Fibroblast of lung (primary cell): ENCODE results near the gene GRID1.

Experiments
- EZH2 ChIP-seq: IDR thresholded peaks from 2 replicates; pipeline ENCODE4 v1.5.1; 2012; ENCODE audit warnings: low read length, control low read depth, mild to moderate bottlenecking; ENCODE audit errors: missing control alignments
- TF ChIP-seq, protein P1 (sequence below), 2 donors: IDR thresholded peaks in 1 of 2; conservative IDR thresholded peaks in 1 of 2; 1 replicate in 1 of 2; 2 replicates in 1 of 2; pipeline ENCODE4 v1.5.1; 2011 to 2012; ENCODE audit warnings: low read length in 2 of 2, control low read depth in 1 of 2, inconsistent platforms in 1 of 2, low read depth in 1 of 2, mild to moderate bottlenecking in 1 of 2

DNA sequence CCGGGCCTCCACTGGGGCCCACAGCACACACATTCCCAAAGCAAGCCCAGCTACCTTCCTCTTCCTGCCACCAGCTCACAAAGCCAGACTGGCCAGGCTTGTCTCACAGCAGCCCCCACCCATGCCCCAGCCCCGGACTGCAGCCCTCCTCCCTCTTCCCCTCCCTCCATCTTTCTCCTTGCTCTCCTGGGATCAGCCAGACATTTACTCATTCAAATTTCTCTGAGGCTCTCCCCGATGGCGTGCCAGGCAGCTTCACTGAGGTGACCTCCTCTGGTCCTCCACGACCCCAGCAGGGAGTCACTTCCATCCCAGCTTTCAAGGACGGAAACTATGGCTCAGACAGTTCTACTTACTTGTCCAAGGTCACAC is 187.5 kb downstream of the GRID1 start:
- TF ChIP-seq, protein P1, sequence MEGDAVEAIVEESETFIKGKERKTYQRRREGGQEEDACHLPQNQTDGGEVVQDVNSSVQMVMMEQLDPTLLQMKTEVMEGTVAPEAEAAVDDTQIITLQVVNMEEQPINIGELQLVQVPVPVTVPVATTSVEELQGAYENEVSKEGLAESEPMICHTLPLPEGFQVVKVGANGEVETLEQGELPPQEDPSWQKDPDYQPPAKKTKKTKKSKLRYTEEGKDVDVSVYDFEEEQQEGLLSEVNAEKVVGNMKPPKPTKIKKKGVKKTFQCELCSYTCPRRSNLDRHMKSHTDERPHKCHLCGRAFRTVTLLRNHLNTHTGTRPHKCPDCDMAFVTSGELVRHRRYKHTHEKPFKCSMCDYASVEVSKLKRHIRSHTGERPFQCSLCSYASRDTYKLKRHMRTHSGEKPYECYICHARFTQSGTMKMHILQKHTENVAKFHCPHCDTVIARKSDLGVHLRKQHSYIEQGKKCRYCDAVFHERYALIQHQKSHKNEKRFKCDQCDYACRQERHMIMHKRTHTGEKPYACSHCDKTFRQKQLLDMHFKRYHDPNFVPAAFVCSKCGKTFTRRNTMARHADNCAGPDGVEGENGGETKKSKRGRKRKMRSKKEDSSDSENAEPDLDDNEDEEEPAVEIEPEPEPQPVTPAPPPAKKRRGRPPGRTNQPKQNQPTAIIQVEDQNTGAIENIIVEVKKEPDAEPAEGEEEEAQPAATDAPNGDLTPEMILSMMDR (conservative IDR thresholded peaks at IDR 0.05 in 1 of 2, IDR thresholded peaks at IDR 0.05 in 1 of 2; ENCODE audit: low read depth in 1 of 2, low read length in 2 of 2): no peak
- no peak for TF ChIP-seq EZH2
